ENCODE measurements around the gene VSTM5.

The VSTM5 gene

GRCh38 chr11:93813974-93814373 lies 36.4 kb downstream of the VSTM5 start:
- TF ChIP-seq ZNF70 (CRISPR knock-in tag; IDR thresholded peaks at IDR 0.05) (no peak), PATZ1 (CRISPR knock-in tag; IDR thresholded peaks at IDR 0.05; ENCODE audit: borderline replicate concordance) (no peak), ZNF8 (CRISPR knock-in tag; IDR thresholded peaks at IDR 0.05) (no peak), ZFP30 (CRISPR knock-in tag; IDR thresholded peaks at IDR 0.05) (no peak), TCF4 (CRISPR knock-in tag; IDR thresholded peaks at IDR 0.05; ENCODE audit: borderline replicate concordance) (no peak), OSR1 (CRISPR knock-in tag; IDR thresholded peaks at IDR 0.05) (no peak), TOX (CRISPR knock-in tag; IDR thresholded peaks at IDR 0.05; ENCODE audit: borderline replicate concordance) (no peak)
- ATAC-seq: no peak

- ATAC-seq: no peak
- TF ChIP-seq PATZ1 (CRISPR knock-in tag; IDR thresholded peaks at IDR 0.05; ENCODE audit: borderline replicate concordance): no peak
- no peak for TF ChIP-seq PPARA (CRISPR knock-in tag; IDR thresholded peaks at IDR 0.05; ENCODE audit: borderline replicate concordance)
- TF ChIP-seq ZNF8 (CRISPR knock-in tag; IDR thresholded peaks at IDR 0.05): no peak
- TF ChIP-seq ZFP3 (CRISPR knock-in tag; IDR thresholded peaks at IDR 0.05): no peak
Observed at GRCh38 chr11:93807980-93808379, 42.4 kb downstream of the VSTM5 start.

- TF ChIP-seq BACH2 (CRISPR knock-in tag; IDR thresholded peaks at IDR 0.05; ENCODE audit: borderline replicate concordance) (no peak), ZFP3 (CRISPR knock-in tag; IDR thresholded peaks at IDR 0.05) (no peak), CREB5 (CRISPR knock-in tag; IDR thresholded peaks at IDR 0.05; ENCODE audit: low read depth) (no peak), ZFP30 (CRISPR knock-in tag; IDR thresholded peaks at IDR 0.05) (no peak), TSHZ2 (CRISPR knock-in tag; IDR thresholded peaks at IDR 0.05) (no peak), POU6F1 (CRISPR knock-in tag; IDR thresholded peaks at IDR 0.05; ENCODE audit: borderline replicate concordance, low read depth) (no peak), GLIS3 (CRISPR knock-in tag; IDR thresholded peaks at IDR 0.05) (no peak), ZC3H10 (CRISPR knock-in tag; IDR thresholded peaks at IDR 0.05) (no peak)
- ATAC-seq: no peak
Observed at GRCh38 chr11:93804879-93805278, 45.5 kb downstream of the VSTM5 start.

GRCh38 chr11:93801366-93801765 lies 49.1 kb downstream of the VSTM5 start:
- TF ChIP-seq GLIS3 (CRISPR knock-in tag; IDR thresholded peaks at IDR 0.05): no peak
- TF ChIP-seq ESRRG (CRISPR knock-in tag; IDR thresholded peaks at IDR 0.05): no peak
- no peak for ATAC-seq

All from SK-N-SH treated with all-trans-retinoic acid at 6 μM for 48 hours (cell line).